IMR-90 (cell line): ENCODE measurements around the gene TRIO. TPM values are rescaled to one million over a fixed set of nuclear protein-coding genes. Genes with fewer than 3 reads are reported as not detected.
A peak's percentile ranks its signal among the peaks of the same experiment; 100 is the strongest.

Source experiments
- ATAC-seq: fragments of 200-7000 bp; cut with Tn5 transposase; 2 replicates; pipeline ENCODE4 v1.9.1; 2020; ENCODE audit warnings: low read depth, mild to moderate bottlenecking, moderate library complexity
- BruUV-seq: library from RNA; stranded (reverse); fragments of 400-500 nt; replicated peaks from 2 replicates; lab custom pipeline; 2021; lab: Mats Ljungman, UMichigan
- CTCF ChIA-PET: fragments of 300-600 bp; formaldehyde crosslinking; extraction: SDS; loops from one replicate; lab custom pipeline; 2021; ENCODE audit warnings: antibody characterized with exemption; lab: Yijun Ruan, JAX
- POLR2A ChIA-PET: fragments of 300-600 bp; sonication (Branson Sonifier 250); formaldehyde crosslinking; loops from one replicate; lab custom pipeline; 2022; ENCODE audit warnings: antibody characterized with exemption; ENCODE audit not compliant: unreplicated experiment; lab: Charles Lee
- DNase-seq: peaks from one replicate; pipeline ENCODE4 v3.0.0; 2013
- H2AFZ ChIP-seq: replicated peaks from 2 replicates; pipeline ENCODE3; 2013; ENCODE audit warnings: low read length, mild to moderate bottlenecking; ENCODE audit not compliant: poor library complexity
- H2AK5ac ChIP-seq: 2 replicates; pipeline ENCODE4 v1.6.1; 2013; ENCODE audit warnings: low read depth, low read length, inconsistent platforms
- H2AK9ac ChIP-seq: replicated peaks from 2 replicates; pipeline ENCODE3; 2013; ENCODE audit warnings: mild to moderate bottlenecking, low read depth, low read length, moderate library complexity; ENCODE audit not compliant: poor library complexity
- H2BK120ac ChIP-seq: 2 replicates; pipeline ENCODE4 v1.6.1; 2013; ENCODE audit warnings: low read depth, low read length, inconsistent platforms
- H2BK15ac ChIP-seq: 3 replicates; pipeline ENCODE4 v1.6.1; 2013; ENCODE audit warnings: low read depth, low read length, inconsistent platforms
- H2BK20ac ChIP-seq: 2 replicates; pipeline ENCODE4 v1.6.1; 2013; ENCODE audit warnings: low read depth, mild to moderate bottlenecking, inconsistent platforms, low read length, moderate library complexity
- H2BK5ac ChIP-seq: 2 replicates; pipeline ENCODE4 v1.6.1; 2013; ENCODE audit warnings: mild to moderate bottlenecking, low read depth, low read length, inconsistent platforms; ENCODE audit not compliant: poor library complexity, severe bottlenecking
- H3K14ac ChIP-seq: replicated peaks from 2 replicates; pipeline ENCODE4 v1.6.1; 2013; ENCODE audit warnings: low read depth, low read length, inconsistent platforms
- H3K18ac ChIP-seq: 2 replicates; pipeline ENCODE4 v1.6.1; 2013; ENCODE audit warnings: low read depth, low read length, control low read depth
- H3K23ac ChIP-seq: 2 replicates; pipeline ENCODE4 v1.6.1; 2013; ENCODE audit warnings: low read depth, low read length, inconsistent platforms
- H3K27ac ChIP-seq: 2 replicates; pipeline ENCODE4 v1.5.1; 2013; ENCODE audit warnings: mild to moderate bottlenecking, control low read depth, low read length; ENCODE audit not compliant: insufficient read depth
- H3K27me3 ChIP-seq: 2 replicates; pipeline ENCODE4 v1.6.1; 2013; ENCODE audit warnings: low read length; ENCODE audit not compliant: control insufficient read depth, insufficient read depth
- H3K36me3 ChIP-seq: 2 replicates; pipeline ENCODE4 v1.6.1; 2013; ENCODE audit warnings: low read length, mixed read lengths; ENCODE audit not compliant: control insufficient read depth, insufficient read depth
- H3K4ac ChIP-seq: 2 replicates; pipeline ENCODE4 v1.6.1; 2013; ENCODE audit warnings: low read depth, low read length, inconsistent platforms
- H3K4me1 ChIP-seq: 2 replicates; pipeline ENCODE4 v1.6.1; 2013; ENCODE audit warnings: low read length, mixed read lengths; ENCODE audit not compliant: control insufficient read depth, insufficient read depth
- H3K4me2 ChIP-seq: 2 replicates; pipeline ENCODE4 v1.6.1; 2013; ENCODE audit warnings: low read depth, mild to moderate bottlenecking, control low read depth, low read length, moderate library complexity
- H3K4me3 ChIP-seq: 2 replicates; pipeline ENCODE4 v1.5.1; 2013; ENCODE audit warnings: low read depth, mild to moderate bottlenecking, control low read depth, low read length, moderate library complexity; ENCODE audit not compliant: insufficient read depth
- H3K56ac ChIP-seq: 2 replicates; pipeline ENCODE4 v1.6.1; 2013; ENCODE audit warnings: low read length, inconsistent platforms; ENCODE audit not compliant: insufficient read depth; ENCODE audit errors: extremely low read depth
- H3K79me1 ChIP-seq, 2 experiments: 2 replicates each; pipeline ENCODE4 v1.6.1; 2013; ENCODE audit warnings: low read length in 2 of 2, inconsistent platforms in 1 of 2, low read depth in 1 of 2
- H3K9ac ChIP-seq: 2 replicates; pipeline ENCODE4 v1.6.1; 2013; ENCODE audit warnings: low read depth, low read length, control low read depth
- H3K9me1 ChIP-seq: 2 replicates; pipeline ENCODE4 v1.6.1; 2013; ENCODE audit warnings: low read length, inconsistent platforms; ENCODE audit not compliant: insufficient read depth
- H3K9me3 ChIP-seq: 2 replicates; pipeline ENCODE4 v1.6.1; 2013; ENCODE audit warnings: low read length; ENCODE audit not compliant: control insufficient read depth, insufficient read depth
- H4K20me1 ChIP-seq: 2 replicates; pipeline ENCODE4 v1.6.1; 2013; ENCODE audit warnings: low read length, inconsistent platforms; ENCODE audit not compliant: insufficient read depth
- H4K5ac ChIP-seq: 2 replicates; pipeline ENCODE4 v1.6.1; 2013; ENCODE audit warnings: mild to moderate bottlenecking, low read depth, low read length, control low read depth
- H4K8ac ChIP-seq, 2 experiments: 2 replicates each; pipeline ENCODE4 v1.6.1; 2013; ENCODE audit warnings: low read depth in 2 of 2, low read length in 2 of 2, control low read depth in 1 of 2, inconsistent platforms in 1 of 2
- H4K91ac ChIP-seq: 2 replicates; pipeline ENCODE4 v1.6.1; 2013; ENCODE audit warnings: low read depth, low read length, inconsistent platforms; ENCODE audit not compliant: insufficient read depth
- BHLHE40 ChIP-seq: fragments of 150-350 bp; IDR thresholded peaks from 2 replicates; pipeline ENCODE4 v1.6.1; 2016; ENCODE audit warnings: mild to moderate bottlenecking, low read depth, low read length
- CEBPB ChIP-seq: IDR thresholded peaks from 2 replicates; pipeline ENCODE4 v1.6.1; 2012; ENCODE audit warnings: low read depth, low read length, improper control_type of control experiment
- CHD1 ChIP-seq: IDR thresholded peaks from 2 replicates; pipeline ENCODE4 v1.6.1; 2012; ENCODE audit warnings: low read depth, low read length, improper control_type of control experiment
- ELK1 ChIP-seq: fragments of 150-350 bp; IDR thresholded peaks from 2 replicates; pipeline ENCODE4 v1.6.1; 2016; ENCODE audit warnings: low read depth, mild to moderate bottlenecking, low read length, moderate library complexity, borderline replicate concordance
- MAFK ChIP-seq: IDR thresholded peaks from 2 replicates; pipeline ENCODE4 v1.6.1; 2012; ENCODE audit warnings: low read depth, low read length, improper control_type of control experiment
- MAZ ChIP-seq: IDR thresholded peaks from 2 replicates; pipeline ENCODE4 v1.6.1; 2012; ENCODE audit warnings: low read depth, mild to moderate bottlenecking, low read length, improper control_type of control experiment, moderate library complexity, borderline replicate concordance
- NFE2L2 ChIP-seq: fragments of 150-350 bp; IDR thresholded peaks from 2 replicates; pipeline ENCODE4 v1.6.1; 2016; ENCODE audit warnings: low read depth, mild to moderate bottlenecking, low read length
- POLR2A ChIP-seq: IDR thresholded peaks from 2 replicates; pipeline ENCODE4 v1.6.1; 2012; ENCODE audit warnings: mild to moderate bottlenecking, low read depth, low read length
- RAD21 ChIP-seq: IDR thresholded peaks from 2 replicates; pipeline ENCODE4 v1.6.1; 2012; ENCODE audit warnings: low read length, improper control_type of control experiment
- RCOR1 ChIP-seq: IDR thresholded peaks from 2 replicates; pipeline ENCODE4 v1.6.1; 2012; ENCODE audit warnings: mild to moderate bottlenecking, low read length, improper control_type of control experiment; ENCODE audit not compliant: insufficient replicate concordance
- RFX5 ChIP-seq: IDR thresholded peaks from 2 replicates; pipeline ENCODE4 v1.8.0; 2012; ENCODE audit warnings: low read depth, mild to moderate bottlenecking, low read length, moderate library complexity
- SMC3 ChIP-seq: fragments of 150-350 bp; IDR thresholded peaks from 2 replicates; pipeline ENCODE4 v1.6.1; 2016; ENCODE audit warnings: low read depth, mild to moderate bottlenecking, antibody characterized with exemption, low read length, moderate library complexity
- WGBS, 2 experiments: methylation state at CpG; one replicate each; pipeline versions ENCODE4 v1.1.5 to v1.1.7; 2013; ENCODE audit warnings: missing lambda C conversion rate in 2 of 2; ENCODE audit not compliant: insufficient read length in 1 of 2; ENCODE audit errors: extremely low coverage in 2 of 2; 5-methylcytosine and 5-hydroxymethylcytosine counted together
- dilution Hi-C: fragments of 300-500 bp; cut with HindIII; formaldehyde crosslinking; loops from one replicate; pipeline ENCODE4 v1.14.3; 2018; ENCODE audit warnings: low sequenced_read_pairs; ENCODE audit not compliant: unreplicated experiment
- in situ Hi-C: fragments of 300-500 bp; cut with MboI; formaldehyde crosslinking; loops from 3 replicates; pipeline ENCODE4 v1.14.3; 2019; ENCODE audit warnings: low sequenced_read_pairs, inconsistent platforms, mixed read lengths
- intact Hi-C: fragments of 100-400 bp; cut with micrococcal nuclease; formaldehyde crosslinking; loops from 2 replicates; pipeline ENCODE4 v1.10.0; 2022
- polyA plus RNA-seq, 3 experiments: library from polyadenylated mRNA; depleted of rRNA; stranded (reverse); fragments of >200 nt; gene quantifications; 2 replicates each; pipeline ENCODE4 v1.2.3, GENCODE V29; 2012; ENCODE audit warnings: low replicate concordance in 1 of 3
- total RNA-seq: library from RNA; depleted of rRNA; stranded (reverse); fragments of >200 nt; gene quantifications from 2 replicates; pipeline ENCODE4 v1.2.3, GENCODE V29; 2012
- TF ChIP-seq, protein P1 (sequence below): fragments of 150-350 bp; IDR thresholded peaks from 2 replicates; pipeline ENCODE4 v1.6.1; 2017; ENCODE audit warnings: mild to moderate bottlenecking, antibody characterized with exemption, low read length, low read depth

Gene TRIO
- total and polyA plus RNA-seq, 2 of the 4 experiments (the other 2 are of a cell fraction): 206 to 522 TPM

- TF ChIP-seq, protein P1, sequence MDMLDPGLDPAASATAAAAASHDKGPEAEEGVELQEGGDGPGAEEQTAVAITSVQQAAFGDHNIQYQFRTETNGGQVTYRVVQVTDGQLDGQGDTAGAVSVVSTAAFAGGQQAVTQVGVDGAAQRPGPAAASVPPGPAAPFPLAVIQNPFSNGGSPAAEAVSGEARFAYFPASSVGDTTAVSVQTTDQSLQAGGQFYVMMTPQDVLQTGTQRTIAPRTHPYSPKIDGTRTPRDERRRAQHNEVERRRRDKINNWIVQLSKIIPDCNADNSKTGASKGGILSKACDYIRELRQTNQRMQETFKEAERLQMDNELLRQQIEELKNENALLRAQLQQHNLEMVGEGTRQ: no peak
Observed at GRCh38 chr5:14100281-14100680, 42.9 kb upstream of the TRIO start (continued).

- Histone ChIP-seq H4K91ac (peak overlapping the region; percentile 88), H3K14ac (peak overlapping the region; percentile 84), H3K9me1 (peaks cover 10% of the 10 kb centered on the region), H3K9me3 (peaks cover 7% of the 10 kb centered on the region; the same call in 1 of the 2 replicates), H3K9ac (no peak overlapping the region), H2BK120ac (peak overlapping the region; percentile 86), H3K27me3 (no peaks in the 10 kb centered on the region), H3K27ac (peak overlapping the region; percentile 71), H2BK15ac (peak overlapping the region; percentile 99; the same call in 2 of the 3 replicates), H2AK9ac (peak overlapping the region; percentile 73), H3K4me2 (no peak overlapping the region), H3K4ac (peak overlapping the region; percentile 91), H4K5ac (peak overlapping the region; percentile 83), H3K36me3 (no peaks in the 10 kb centered on the region), H2BK20ac (peak overlapping the region; percentile 95), H4K8ac (peak overlapping the region; percentile 54 to 94), H3K18ac (peak overlapping the region; percentile 27), H3K4me1 (peaks cover 8% of the 10 kb centered on the region; the same call in 1 of the 2 replicates), H3K4me3 (no peak overlapping the region), H3K79me1 (peaks cover 5 to 16% of the 10 kb centered on the region in 2 experiments; a peak in 3 of 4 replicates), H4K20me1 (no peaks in the 10 kb centered on the region), H3K56ac (no peak overlapping the region; the same call in 1 of the 2 replicates), H2BK5ac (peak overlapping the region; percentile 97), H2AFZ (peak overlapping the region; percentile 16), H2AK5ac (peak overlapping the region; percentile 100), H3K23ac (peak overlapping the region; percentile 14; the same call in 1 of the 2 replicates)
- intact Hi-C loops (no loop called here), in situ Hi-C loops (loop anchor here (25.0 kb wide), 1 partner anchor 560 kb away; the partner anchor contains the start of gene OTULIN), dilution Hi-C loops (no loop called here)
- BruUV-seq: no TSS peak
- ATAC-seq (no peak), DNase-seq (peak; percentile 33)
- CTCF ChIA-PET: no interaction called here
- POLR2A ChIA-PET: no interaction called here
- no CpG with 5 or more reads among the region's 2 CpGs for WGBS, 2 experiments
- TF ChIP-seq NFE2L2: no peak
- TF ChIP-seq RAD21: no peak
- no peak for TF ChIP-seq POLR2A
- no peak for TF ChIP-seq MAZ
- no peak for TF ChIP-seq CHD1
- TF ChIP-seq SMC3: no peak
- TF ChIP-seq MAFK: no peak
- no peak for TF ChIP-seq RFX5
- TF ChIP-seq RCOR1: no peak
- TF ChIP-seq CEBPB: no peak
- no peak for TF ChIP-seq BHLHE40
- TF ChIP-seq, protein P1: no peak
- TF ChIP-seq ELK1: no peak
Observed at GRCh38 chr5:14101922-14102321, 41.2 kb upstream of the TRIO start.
